Measurements from ENCODE around the gene TSPAN18. TPM values are rescaled to one million over a fixed set of nuclear protein-coding genes. Genes with fewer than 3 reads are reported as not detected.
A peak's percentile ranks its signal among the peaks of the same experiment; 100 is the strongest.

The TSPAN18 gene
- total and polyA plus RNA-seq, 2 of the 4 experiments (the other 2 are of a cell fraction) = 0.36 to 1.1 TPM

- Histone ChIP-seq H3K9ac (ENCODE audit: low read depth, low read length) (peak overlapping the region; percentile 13; the same call in 1 of the 2 replicates), H3K9me1 (ENCODE audit: insufficient read depth, low read length) (peaks cover 12% of the 10 kb centered on the region), H2AFZ (replicated peaks; ENCODE audit: low read length, poor library complexity) (peak overlapping the region; percentile 1), H2AK9ac (replicated peaks; ENCODE audit: low read depth, low read length, poor library complexity) (peak overlapping the region; percentile 77), H4K5ac (ENCODE audit: low read depth, low read length) (peak overlapping the region; percentile 56), H3K18ac (ENCODE audit: low read depth, low read length) (peak overlapping the region; percentile 65), H2BK120ac (ENCODE audit: low read depth, low read length) (peak overlapping the region; percentile 99), H3K27ac (ENCODE audit: insufficient read depth, low read length) (peak overlapping the region; percentile 85), H3K4me3 (ENCODE audit: insufficient read depth, low read depth, low read length) (no peak overlapping the region), H3K27me3 (ENCODE audit: control insufficient read depth, insufficient read depth, low read length) (peaks cover 25% of the 10 kb centered on the region), H3K4ac (ENCODE audit: low read depth, low read length) (peak overlapping the region; percentile 97), H3K36me3 (ENCODE audit: control insufficient read depth, insufficient read depth, low read length) (no peaks in the 10 kb centered on the region), H3K79me1 (ENCODE audit: low read depth in 1 of 2, low read length in 2 of 2) (no peaks in the 10 kb centered on the region), H2BK15ac (ENCODE audit: low read depth, low read length) (peak overlapping the region; percentile 93), H4K91ac (ENCODE audit: insufficient read depth, low read depth, low read length) (peak overlapping the region; percentile 98), H4K8ac (ENCODE audit: low read depth in 2 of 2, low read length in 2 of 2) (peak overlapping the region; percentile 71 to 90; a peak in 3 of 4 replicates), H3K14ac (replicated peaks; ENCODE audit: low read depth, low read length) (peak overlapping the region; percentile 93), H4K20me1 (ENCODE audit: insufficient read depth, low read length) (no peaks in the 10 kb centered on the region), H3K4me2 (ENCODE audit: low read depth, low read length) (no peak overlapping the region), H2BK20ac (ENCODE audit: low read depth, low read length) (peak overlapping the region; percentile 99), H3K23ac (ENCODE audit: low read depth, low read length) (peak overlapping the region; percentile 7; the same call in 1 of the 2 replicates), H3K56ac (ENCODE audit: extremely low read depth, insufficient read depth, low read length) (peak overlapping the region; percentile 5; the same call in 1 of the 2 replicates), H3K4me1 (ENCODE audit: control insufficient read depth, insufficient read depth, low read length) (peaks cover 22% of the 10 kb centered on the region), H2BK5ac (ENCODE audit: low read depth, low read length, poor library complexity, severe bottlenecking) (peak overlapping the region; percentile 88), H2AK5ac (ENCODE audit: low read depth, low read length) (peak overlapping the region; percentile 99), H3K9me3 (ENCODE audit: control insufficient read depth, insufficient read depth, low read length) (no peaks in the 10 kb centered on the region)
- dilution Hi-C loops (cut with HindIII; ENCODE audit: low sequenced_read_pairs, unreplicated experiment) = no loop called here
- ATAC-seq (ENCODE audit: low read depth) (no peak), DNase-seq (no peak)
- no TSS peak for BruUV-seq (replicated peaks)
- POLR2A ChIA-PET (ENCODE audit: unreplicated experiment) = no interaction called here
- WGBS, 2 experiments (ENCODE audit: extremely low coverage in 2 of 2, insufficient read length in 1 of 2) = 91% methylated on average over 1 of the region's 6 CpGs; no CpG with 5 or more reads in 1 of the 2 experiments
- intact Hi-C loops (cut with micrococcal nuclease) = loop anchor here (2.0 kb wide), 1 partner anchor 96 kb away; no protein-coding TSS in a partner anchor
- in situ Hi-C loops (cut with MboI; ENCODE audit: low sequenced_read_pairs) = no loop called here
- TF ChIP-seq POLR2A (IDR thresholded peaks at IDR 0.05; ENCODE audit: low read depth, low read length) (no peak), ELK1 (IDR thresholded peaks at IDR 0.05; ENCODE audit: borderline replicate concordance, low read depth, low read length) (no peak), MAZ (IDR thresholded peaks at IDR 0.05; ENCODE audit: borderline replicate concordance, low read depth, low read length) (no peak)
- CTCF ChIA-PET = interaction anchor here (1.8 kb wide), 1 partner anchor 12 kb away, joined by 6 read pairs; no protein-coding TSS in a partner anchor
These were observed 136.5 kb downstream of the TSPAN18 start for GRCh38 chr11:44863231-44863630.

Data from IMR-90 (cell line).